K562 (cell line): Measurements from ENCODE around the gene DLX4. TPM values are rescaled to one million over a fixed set of nuclear protein-coding genes. Genes with fewer than 3 reads are reported as not detected.
A peak's percentile ranks its signal among the peaks of the same experiment; 100 is the strongest.

Experiments
- CBFA2T2 ChIP-seq: fragments of 450-650 bp; conservative IDR thresholded peaks from 2 replicates; pipeline ENCODE4 v1.6.1; 2017; ENCODE audit warnings: mild to moderate bottlenecking
- CREB3 ChIP-seq: fragments of 450-650 bp; conservative IDR thresholded peaks from 2 replicates; pipeline ENCODE4 v1.6.1; 2016; ENCODE audit warnings: missing genetic modification characterization, low read depth, mild to moderate bottlenecking, missing compliant biosample characterization, moderate library complexity
- HMG20A ChIP-seq: fragments of 450-650 bp; formaldehyde crosslinking; conservative IDR thresholded peaks from 2 replicates; pipeline ENCODE4 v1.4.0; 2020; ENCODE audit warnings: mild to moderate bottlenecking, mixed read lengths
- MAFK ChIP-seq: IDR thresholded peaks from 2 replicates; pipeline ENCODE4 v1.6.1; 2011; ENCODE audit warnings: low read length, improper control_type of control experiment
- MCM5 ChIP-seq: fragments of 450-650 bp; IDR thresholded peaks from 2 replicates; pipeline ENCODE4 v1.6.1; 2016; ENCODE audit warnings: low read depth
- MYC ChIP-seq, 2 experiments: fragments of 250-450 bp in 1 of 2; sonication (Bioruptor Pico) in 1 of 2; IDR thresholded peaks; 2 replicates each; pipeline versions ENCODE4 v1.5.1 to v1.6.1; 2012 to 2021; ENCODE audit warnings: low read depth in 2 of 2, borderline replicate concordance in 1 of 2, improper control_type of control experiment in 1 of 2, low read length in 1 of 2, mild to moderate bottlenecking in 1 of 2, moderate library complexity in 1 of 2
- NONO ChIP-seq, 2 experiments: fragments of 200-400 bp in 1 of 2; fragments of 450-650 bp in 1 of 2; formaldehyde crosslinking in 1 of 2; IDR thresholded peaks; 2 replicates each; pipeline ENCODE4 v1.6.1; 2017; ENCODE audit warnings: low read depth in 2 of 2, mild to moderate bottlenecking in 2 of 2, moderate library complexity in 2 of 2, low read length in 1 of 2
- NR4A1 ChIP-seq, 2 experiments: fragments of 250-450 bp in 1 of 2; fragments of 450-650 bp in 1 of 2; sonication (Bioruptor Pico) in 1 of 2; IDR thresholded peaks; 2 replicates each; pipeline versions ENCODE4 v1.4.0 to v1.6.1; 2016 to 2020; ENCODE audit warnings: mild to moderate bottlenecking in 2 of 2, missing compliant biosample characterization in 1 of 2, missing genetic modification characterization in 1 of 2, moderate library complexity in 1 of 2
- POLR2AphosphoS5 ChIP-seq: IDR thresholded peaks from 2 replicates; pipeline ENCODE4 v1.6.1; 2011; ENCODE audit warnings: mild to moderate bottlenecking, low read depth, low read length, moderate library complexity; ENCODE audit not compliant: control insufficient read depth, insufficient read depth
- RBM17 ChIP-seq: fragments of 200-400 bp; formaldehyde crosslinking; IDR thresholded peaks from 2 replicates; pipeline ENCODE4 v1.6.1; 2017; ENCODE audit warnings: low read depth, mild to moderate bottlenecking, low read length, borderline replicate concordance
- SRF ChIP-seq, 2 experiments: fragments of 250-450, 450-650 bp in 1 of 2; sonication (Bioruptor Pico) in 1 of 2; sonication (generic) in 1 of 2; formaldehyde crosslinking; IDR thresholded peaks; 2 replicates each; pipeline versions ENCODE4 v1.5.0 to v1.5.1; 2020 to 2022; ENCODE audit warnings: mild to moderate bottlenecking in 1 of 2, missing genetic modification reagents in 1 of 2
- SUPT5H ChIP-seq: fragments of 450-650 bp; IDR thresholded peaks from 2 replicates; pipeline ENCODE4 v1.6.1; 2016
- TBP ChIP-seq: optimal IDR thresholded peaks from 2 replicates; pipeline ENCODE3; 2011; ENCODE audit warnings: low read depth, low read length, improper control_type of control experiment
- ZBTB43 ChIP-seq: sonication (generic); formaldehyde crosslinking; IDR thresholded peaks from 2 replicates; pipeline ENCODE4 v1.8.0; 2023; ENCODE audit warnings: mild to moderate bottlenecking, missing genetic modification reagents
- ZNF274 ChIP-seq: IDR thresholded peaks from 2 replicates; pipeline ENCODE4 v1.6.1; 2011; ENCODE audit warnings: low read depth, mild to moderate bottlenecking, low read length, moderate library complexity, borderline replicate concordance
- ZNF318 ChIP-seq, 2 experiments: fragments of 450-650 bp; IDR thresholded peaks; 2 replicates each; pipeline ENCODE4 v1.6.1; 2016; ENCODE audit warnings: mild to moderate bottlenecking in 2 of 2, borderline replicate concordance in 1 of 2, low read depth in 1 of 2, moderate library complexity in 1 of 2
- polyA plus RNA-seq, 8 experiments: library from polyadenylated mRNA; depleted of rRNA in 4 of 8; stranded (reverse) in 5 of 8; unstranded in 3 of 8; fragments of >200 nt; fragmentation: Nextera tagmentation in 2 of 8; fragmentation: Illumina TruSeq in 1 of 8; extraction: Ambion mirVana in 2 of 8; extraction: Trizol in 1 of 8; gene quantifications; 2 replicates each; pipeline versions ENCODE4 v1.2.1 to v1.2.3, GENCODE V29; 2011 to 2014; ENCODE audit warnings: inconsistent platforms in 1 of 8, missing spikeins in 1 of 8
- total RNA-seq, 7 experiments: library from RNA; depleted of rRNA in 6 of 7; stranded (reverse); fragments of >200 nt in 6 of 7; fragmentation: Illumina TruSeq in 2 of 7; extraction: Trizol in 2 of 7; gene quantifications; 2 replicates each; pipeline versions ENCODE4 v1.2.1 to v1.2.3, GENCODE V29; 2011 to 2021; ENCODE audit warnings: low replicate concordance in 1 of 7

The DLX4 gene
- total and polyA plus RNA-seq, 9 of the 15 experiments (the other 6 are each of a cell fraction or from before 2014, with no cell fraction given) = 0.15 to 2.2 (median 0.58) TPM

GRCh38 chr17:49968405-49969133 is 421 bp upstream of the DLX4 start (continued):
- TF ChIP-seq ZNF318 (IDR thresholded peaks at IDR 0.05; ENCODE audit: borderline replicate concordance in 1 of 2, low read depth in 1 of 2) (no peak), TBP (no peak), POLR2AphosphoS5 (no peak), SRF (CRISPR knock-in tag; IDR thresholded peaks at IDR 0.05) (no peak), MCM5 (no peak), ZBTB43 (CRISPR knock-in tag) (0 out of 2 replicates have a peak, but pooled peaks have one; percentile 47), RBM17 (no peak), NONO (IDR thresholded peaks at IDR 0.05; ENCODE audit: low read depth in 2 of 2, low read length in 1 of 2) (peak in 1 of 2 experiments; percentile 17; a peak in 1 of 4 replicates), NR4A1 (CRISPR knock-in tag; IDR thresholded peaks at IDR 0.05) (no peak), NR4A1 (tag; IDR thresholded peaks at IDR 0.05) (no peak), MAFK (no peak), ZNF274 (no peak), SUPT5H (no peak), MYC (IDR thresholded peaks at IDR 0.05; ENCODE audit: low read depth, low read length) (no peak; the same call in 1 of the 2 replicates), MYC (CRISPR knock-in tag; IDR thresholded peaks at IDR 0.05; ENCODE audit: borderline replicate concordance, low read depth) (no peak), CBFA2T2 (no peak), HMG20A (no peak), CREB3 (tag) (no peak)
